ENCODE data around the gene ENAH.

ENAH gene

GRCh38 chr1:225674381-225674780, 21.5 kb upstream of the ENAH start:
- Histone ChIP-seq H3F3A (ENCODE audit: insufficient read depth, low read length) (no peaks in the 10 kb centered on the region), H3K79me2 (ENCODE audit: low read length) (no peaks in the 10 kb centered on the region), H3K4me2 (ENCODE audit: low read depth, low read length) (no peak overlapping the region), H4K20me1 (ENCODE audit: insufficient read depth, low read length) (no peaks in the 10 kb centered on the region), H3K4me1 (ENCODE audit: low read length) (peaks cover 4% of the 10 kb centered on the region; the same call in 1 of the 2 replicates), H3K36me3 (replicated peaks; ENCODE audit: insufficient read depth, low read length) (no peaks in the 10 kb centered on the region), H3K9me2 (replicated peaks; ENCODE audit: insufficient read depth, low read length) (no peaks in the 10 kb centered on the region), H2AFZ (ENCODE audit: low read length) (no peak overlapping the region), H3K9ac (ENCODE audit: low read length) (no peak overlapping the region), H3K4me3 (ENCODE audit: low read length) (no peak overlapping the region), H3K27ac (ENCODE audit: low read length) (no peak overlapping the region), H3K27me3 (replicated peaks; ENCODE audit: insufficient read depth, low read length) (no peaks in the 10 kb centered on the region), H3K9me3 (replicated peaks; ENCODE audit: insufficient read depth, low read length) (no peaks in the 10 kb centered on the region)
- TF ChIP-seq EZH2phosphoT487 (IDR thresholded peaks at IDR 0.05; ENCODE audit: low read length) (no peak), EZH2 (optimal IDR thresholded peaks at IDR 0.05; ENCODE audit: low read depth, low read length) (no peak), CTCF (IDR thresholded peaks at IDR 0.05; ENCODE audit: low read length) (no peak)
- no peak for DNase-seq

GRCh38 chr1:225670806-225671733, 18.1 kb upstream of the ENAH start:
- H3K36me3 ChIP-seq (replicated peaks; ENCODE audit: insufficient read depth, low read length), result no peaks in the 10 kb centered on the region
- no peak for DNase-seq
- no peak overlapping the region for H3K4me2 ChIP-seq (ENCODE audit: low read depth, low read length)
- no peaks in the 10 kb centered on the region for H3K9me2 ChIP-seq (replicated peaks; ENCODE audit: insufficient read depth, low read length)
- peaks cover 4% of the 10 kb centered on the region; the same call in 1 of the 2 replicates for H3K4me1 ChIP-seq (ENCODE audit: low read length)
- no peak overlapping the region for H3K9ac ChIP-seq (ENCODE audit: low read length)
- H3K27ac ChIP-seq (ENCODE audit: low read length), result no peak overlapping the region
- H3K27me3 ChIP-seq (replicated peaks; ENCODE audit: insufficient read depth, low read length), result no peaks in the 10 kb centered on the region
- H2AFZ ChIP-seq (ENCODE audit: low read length), result no peak overlapping the region
- H3K9me3 ChIP-seq (replicated peaks; ENCODE audit: insufficient read depth, low read length), result no peaks in the 10 kb centered on the region
- TF ChIP-seq EZH2phosphoT487 (IDR thresholded peaks at IDR 0.05; ENCODE audit: low read length) (no peak), EZH2 (optimal IDR thresholded peaks at IDR 0.05; ENCODE audit: low read depth, low read length) (no peak), CTCF (IDR thresholded peaks at IDR 0.05; ENCODE audit: low read length) (no peak)
- H4K20me1 ChIP-seq (ENCODE audit: insufficient read depth, low read length), result no peaks in the 10 kb centered on the region
- H3F3A ChIP-seq (ENCODE audit: insufficient read depth, low read length), result no peaks in the 10 kb centered on the region
- H3K79me2 ChIP-seq (ENCODE audit: low read length), result no peaks in the 10 kb centered on the region
- no peak overlapping the region for H3K4me3 ChIP-seq (ENCODE audit: low read length)

- Histone ChIP-seq H3K4me3 (ENCODE audit: low read length) (no peak overlapping the region), H3K9me2 (replicated peaks; ENCODE audit: insufficient read depth, low read length) (no peaks in the 10 kb centered on the region), H3K27ac (ENCODE audit: low read length) (no peak overlapping the region), H3F3A (ENCODE audit: insufficient read depth, low read length) (no peaks in the 10 kb centered on the region), H3K36me3 (replicated peaks; ENCODE audit: insufficient read depth, low read length) (no peaks in the 10 kb centered on the region), H3K27me3 (replicated peaks; ENCODE audit: insufficient read depth, low read length) (no peaks in the 10 kb centered on the region), H3K4me1 (ENCODE audit: low read length) (peaks cover 4% of the 10 kb centered on the region; the same call in 1 of the 2 replicates), H4K20me1 (ENCODE audit: insufficient read depth, low read length) (no peaks in the 10 kb centered on the region), H3K9me3 (replicated peaks; ENCODE audit: insufficient read depth, low read length) (no peaks in the 10 kb centered on the region), H3K79me2 (ENCODE audit: low read length) (no peaks in the 10 kb centered on the region), H2AFZ (ENCODE audit: low read length) (no peak overlapping the region), H3K9ac (ENCODE audit: low read length) (no peak overlapping the region), H3K4me2 (ENCODE audit: low read depth, low read length) (no peak overlapping the region)
- DNase-seq, result no peak
- TF ChIP-seq CTCF (IDR thresholded peaks at IDR 0.05; ENCODE audit: low read length) (no peak), EZH2 (optimal IDR thresholded peaks at IDR 0.05; ENCODE audit: low read depth, low read length) (no peak)
Measured at GRCh38 chr1:225670356-225670755, 17.4 kb upstream of the ENAH start.
